ENCODE measurements around the gene LGALS3BP.

DNA sequence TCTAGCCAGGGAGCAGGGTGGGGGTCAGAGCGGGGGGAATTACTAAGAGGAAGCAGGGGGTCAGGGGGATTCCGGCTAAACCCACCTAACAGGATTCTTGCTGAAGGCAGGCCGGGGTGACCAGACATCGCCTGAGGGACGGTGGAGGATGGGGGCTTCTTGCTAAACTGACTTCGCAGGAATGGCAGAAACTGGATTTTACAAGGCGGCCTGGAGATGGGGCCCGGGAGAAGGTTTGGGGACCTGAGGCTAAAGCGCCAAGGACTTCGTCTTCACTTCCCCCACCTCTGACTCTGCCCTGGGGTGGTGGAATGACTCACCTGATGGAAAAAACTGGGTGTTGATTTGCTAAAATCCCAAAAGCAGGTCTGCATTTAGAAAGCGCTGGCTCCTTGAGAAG lies 23.5 kb downstream of the LGALS3BP start:
- TF ChIP-seq YY1 (IDR thresholded peaks at IDR 0.05; ENCODE audit: insufficient read depth, insufficient read length) (no peak), ZNF274 (IDR thresholded peaks at IDR 0.05; ENCODE audit: low read depth, low read length) (no peak), SUZ12 (IDR thresholded peaks at IDR 0.05; ENCODE audit: extremely low read depth, insufficient read depth, insufficient read length) (no peak)

Measured in NT2/D1 (cell line).